SU-DHL-6 (cell line): ENCODE measurements around the gene MORC1.

Experiments used
- H2AFZ ChIP-seq: fragments of 200-600 bp; sonication (generic); 2 replicates; pipeline ENCODE4 v1.6.1; 2014; ENCODE audit warnings: low read depth, mild to moderate bottlenecking, moderate library complexity, mixed read lengths, antibody characterized with exemption, low read length; ENCODE audit not compliant: severe bottlenecking
- H3F3A ChIP-seq: fragments of 200-600 bp; shearing (Covaris generic); 2 replicates; pipeline ENCODE4 v1.6.0; 2016; ENCODE audit warnings: antibody characterized with exemption, mild to moderate bottlenecking; ENCODE audit not compliant: insufficient read depth
- H3K27ac ChIP-seq: fragments of 200-600 bp; sonication (generic); 2 replicates; pipeline ENCODE4 v1.5.1; 2016; ENCODE audit warnings: low read depth, mild to moderate bottlenecking, low read length, moderate library complexity, mixed read lengths
- H3K27me3 ChIP-seq: fragments of 200-600 bp; sonication (generic), shearing (Covaris generic); 2 replicates; pipeline ENCODE4 v1.6.0; 2014; ENCODE audit warnings: mild to moderate bottlenecking, low read length
- H3K36me3 ChIP-seq: fragments of 200-600 bp; sonication (generic); 2 replicates; pipeline ENCODE4 v1.6.1; 2014; ENCODE audit warnings: mild to moderate bottlenecking, low read length, mixed read lengths
- H3K4me2 ChIP-seq: fragments of 300-600, 200-600 bp; shearing (Covaris generic), sonication (generic); 2 replicates; pipeline ENCODE4 v1.6.0; 2014; ENCODE audit warnings: low read length, low read depth, mild to moderate bottlenecking; ENCODE audit not compliant: poor library complexity, severe bottlenecking
- H3K4me3 ChIP-seq: fragments of 200-600 bp; sonication (generic); 2 replicates; pipeline ENCODE4 v1.5.1; 2014; ENCODE audit warnings: antibody characterized with exemption, low read length, mild to moderate bottlenecking, mixed read lengths; ENCODE audit not compliant: insufficient read depth, poor library complexity, severe bottlenecking
- H3K79me2 ChIP-seq: fragments of 200-600 bp; sonication (generic); 2 replicates; pipeline ENCODE4 v1.6.1; 2014; ENCODE audit warnings: mild to moderate bottlenecking, low read length, moderate library complexity; ENCODE audit not compliant: insufficient read depth
- H3K9ac ChIP-seq: fragments of 200-600 bp; sonication (generic); 2 replicates; pipeline ENCODE4 v1.7.0; 2014; ENCODE audit warnings: mild to moderate bottlenecking, low read length
- H3K9me2 ChIP-seq: fragments of 200-600 bp; sonication (generic); replicated peaks from 2 replicates; pipeline ENCODE4 v1.6.1; 2014; ENCODE audit warnings: low read length; ENCODE audit not compliant: insufficient read depth
- H3K9me3 ChIP-seq: fragments of 200-600 bp; sonication (generic); 2 replicates; pipeline ENCODE4 v1.6.1; 2014; ENCODE audit warnings: low read length, mixed read lengths; ENCODE audit not compliant: insufficient read depth
- H4K20me1 ChIP-seq: fragments of 200-600 bp; sonication (generic); 2 replicates; pipeline ENCODE4 v1.6.1; 2014; ENCODE audit warnings: low read depth, mild to moderate bottlenecking, antibody characterized with exemption, low read length, moderate library complexity, mixed read lengths
- CTCF ChIP-seq: fragments of 200-600 bp; sonication (generic); IDR thresholded peaks from one replicate; pipeline ENCODE4 v1.5.1; 2017; ENCODE audit warnings: antibody characterized with exemption, mild to moderate bottlenecking, low read length, moderate library complexity; ENCODE audit not compliant: insufficient read depth, poor library complexity, severe bottlenecking
- EZH2phosphoT487 ChIP-seq: fragments of 200-600 bp; sonication (generic), shearing (Covaris generic); conservative IDR thresholded peaks from 2 replicates; pipeline ENCODE4 v1.6.1; 2018; ENCODE audit warnings: mild to moderate bottlenecking, antibody characterized with exemption, low read length, moderate library complexity, mixed read lengths

MORC1 gene

DNA sequence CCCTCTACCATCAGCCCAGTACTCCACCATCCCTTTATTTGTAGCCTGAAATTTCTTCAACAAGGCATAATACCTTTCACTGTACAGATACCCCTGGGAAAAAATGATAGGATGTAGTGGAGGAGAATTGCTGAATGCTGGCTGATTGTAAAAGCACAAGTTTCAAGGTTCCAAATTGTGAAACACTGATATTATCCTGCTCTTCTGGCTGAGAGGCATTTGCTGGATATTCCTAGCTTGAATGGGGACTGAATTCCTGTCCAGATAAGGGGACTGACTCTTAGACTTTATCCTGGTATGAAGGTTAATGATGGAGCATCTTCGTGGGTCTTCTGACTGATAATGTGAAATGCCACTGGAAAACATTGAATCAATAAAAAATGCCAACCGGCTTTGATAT is 9.6 kb upstream of the MORC1 start:
- no peaks in the 10 kb centered on the region for H3K9me2 ChIP-seq
- no peaks in the 10 kb centered on the region for H3K79me2 ChIP-seq
- H3K27ac ChIP-seq = no peak overlapping the region
- no peak overlapping the region for H3K4me3 ChIP-seq
- H4K20me1 ChIP-seq = no peaks in the 10 kb centered on the region
- H3K27me3 ChIP-seq = no peaks in the 10 kb centered on the region
- H3K4me2 ChIP-seq = no peak overlapping the region
- no peaks in the 10 kb centered on the region for H3K36me3 ChIP-seq
- H3F3A ChIP-seq = no peaks in the 10 kb centered on the region
- no peak overlapping the region for H3K9ac ChIP-seq
- TF ChIP-seq EZH2phosphoT487 (no peak), CTCF (no peak)
- H2AFZ ChIP-seq = no peak overlapping the region
- H3K9me3 ChIP-seq = no peaks in the 10 kb centered on the region

DNA sequence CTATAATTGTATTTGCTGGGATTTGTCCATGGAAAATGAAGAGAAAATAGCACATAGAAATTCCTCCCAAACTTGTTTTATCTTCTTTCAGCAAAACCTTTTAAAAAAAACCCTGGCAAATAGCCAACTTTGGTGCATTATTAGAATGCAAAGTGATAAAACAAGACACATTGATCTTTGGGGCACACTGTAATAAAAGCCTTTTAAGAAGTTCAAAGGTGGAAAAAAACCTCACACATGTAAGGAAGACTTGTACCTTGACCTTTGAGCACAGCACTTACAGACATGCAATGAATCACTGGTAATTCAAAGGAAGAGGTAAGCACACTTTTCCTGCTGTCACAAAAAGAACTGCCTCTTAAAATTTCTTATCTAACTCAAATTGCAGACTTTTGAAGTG is 8.0 kb upstream of the MORC1 start:
- H3K9me2 ChIP-seq = no peaks in the 10 kb centered on the region
- TF ChIP-seq EZH2phosphoT487 (no peak), CTCF (no peak)

GRCh38 chr3:109122690-109123089 is 4.8 kb upstream of the MORC1 start:
- no peaks in the 10 kb centered on the region for H4K20me1 ChIP-seq
- H3K36me3 ChIP-seq = no peaks in the 10 kb centered on the region
- no peaks in the 10 kb centered on the region for H3K9me2 ChIP-seq
- no peak overlapping the region for H2AFZ ChIP-seq
- no peaks in the 10 kb centered on the region for H3K27me3 ChIP-seq
- H3F3A ChIP-seq = no peaks in the 10 kb centered on the region
- H3K79me2 ChIP-seq = no peaks in the 10 kb centered on the region
- H3K4me2 ChIP-seq = no peak overlapping the region
- no peak overlapping the region for H3K4me3 ChIP-seq
- no peak for TF ChIP-seq CTCF
- no peak overlapping the region for H3K27ac ChIP-seq
- H3K9ac ChIP-seq = no peak overlapping the region
- no peaks in the 10 kb centered on the region for H3K9me3 ChIP-seq

More for the DNA sequence above, 8.0 kb upstream of the MORC1 start:
- H3K4me2 ChIP-seq = no peak overlapping the region
- no peaks in the 10 kb centered on the region for H3K36me3 ChIP-seq
- no peak overlapping the region for H3K9ac ChIP-seq
- H3K4me3 ChIP-seq = no peak overlapping the region
- H3K9me3 ChIP-seq = no peaks in the 10 kb centered on the region
- H3K27me3 ChIP-seq = no peaks in the 10 kb centered on the region
- H3F3A ChIP-seq = no peaks in the 10 kb centered on the region
- H2AFZ ChIP-seq = no peak overlapping the region
- no peaks in the 10 kb centered on the region for H4K20me1 ChIP-seq
- no peak overlapping the region for H3K27ac ChIP-seq
- H3K79me2 ChIP-seq = no peaks in the 10 kb centered on the region

- no peak overlapping the region for H2AFZ ChIP-seq
- no peak overlapping the region for H3K27ac ChIP-seq
- H3K79me2 ChIP-seq = no peaks in the 10 kb centered on the region
- H4K20me1 ChIP-seq = no peaks in the 10 kb centered on the region
- H3F3A ChIP-seq = no peaks in the 10 kb centered on the region
- H3K27me3 ChIP-seq = no peaks in the 10 kb centered on the region
- H3K4me3 ChIP-seq = no peak overlapping the region
- H3K4me2 ChIP-seq = no peak overlapping the region
- no peak overlapping the region for H3K9ac ChIP-seq
- no peaks in the 10 kb centered on the region for H3K9me2 ChIP-seq
- H3K36me3 ChIP-seq = no peaks in the 10 kb centered on the region
- no peaks in the 10 kb centered on the region for H3K9me3 ChIP-seq
- TF ChIP-seq CTCF (no peak), EZH2phosphoT487 (no peak)
Observed at GRCh38 chr3:109118584-109118983, 650 bp upstream of the MORC1 start.
